ENCODE data around the gene ZNF787. TPM values are rescaled to one million over a fixed set of nuclear protein-coding genes. Genes with fewer than 3 reads are reported as not detected.

Gene ZNF787
- total RNA-seq, 1 experiment from 2014 or later: 132 TPM

GRCh38 chr19:56145698-56146097 lies 24.6 kb upstream of the ZNF787 start:
- no peak for DNase-seq (ENCODE audit: low read depth, low spot score)
- H3K36me3 ChIP-seq (ENCODE audit: control insufficient read depth, insufficient read depth, low read length): peaks cover 3% of the 10 kb centered on the region
- H3K27me3 ChIP-seq (ENCODE audit: control insufficient read depth, insufficient read depth, low read length): no peaks in the 10 kb centered on the region
- POLR2A ChIA-PET: interaction anchor here (0.9 kb wide), 1 partner anchor 28 kb away, joined by 5 read pairs; no protein-coding TSS in a partner anchor
- CTCF ChIA-PET: interaction anchor here (0.5 kb wide), 1 partner anchor 107 kb away, joined by 3 read pairs; no protein-coding TSS in a partner anchor
- TF ChIP-seq, protein P1, sequence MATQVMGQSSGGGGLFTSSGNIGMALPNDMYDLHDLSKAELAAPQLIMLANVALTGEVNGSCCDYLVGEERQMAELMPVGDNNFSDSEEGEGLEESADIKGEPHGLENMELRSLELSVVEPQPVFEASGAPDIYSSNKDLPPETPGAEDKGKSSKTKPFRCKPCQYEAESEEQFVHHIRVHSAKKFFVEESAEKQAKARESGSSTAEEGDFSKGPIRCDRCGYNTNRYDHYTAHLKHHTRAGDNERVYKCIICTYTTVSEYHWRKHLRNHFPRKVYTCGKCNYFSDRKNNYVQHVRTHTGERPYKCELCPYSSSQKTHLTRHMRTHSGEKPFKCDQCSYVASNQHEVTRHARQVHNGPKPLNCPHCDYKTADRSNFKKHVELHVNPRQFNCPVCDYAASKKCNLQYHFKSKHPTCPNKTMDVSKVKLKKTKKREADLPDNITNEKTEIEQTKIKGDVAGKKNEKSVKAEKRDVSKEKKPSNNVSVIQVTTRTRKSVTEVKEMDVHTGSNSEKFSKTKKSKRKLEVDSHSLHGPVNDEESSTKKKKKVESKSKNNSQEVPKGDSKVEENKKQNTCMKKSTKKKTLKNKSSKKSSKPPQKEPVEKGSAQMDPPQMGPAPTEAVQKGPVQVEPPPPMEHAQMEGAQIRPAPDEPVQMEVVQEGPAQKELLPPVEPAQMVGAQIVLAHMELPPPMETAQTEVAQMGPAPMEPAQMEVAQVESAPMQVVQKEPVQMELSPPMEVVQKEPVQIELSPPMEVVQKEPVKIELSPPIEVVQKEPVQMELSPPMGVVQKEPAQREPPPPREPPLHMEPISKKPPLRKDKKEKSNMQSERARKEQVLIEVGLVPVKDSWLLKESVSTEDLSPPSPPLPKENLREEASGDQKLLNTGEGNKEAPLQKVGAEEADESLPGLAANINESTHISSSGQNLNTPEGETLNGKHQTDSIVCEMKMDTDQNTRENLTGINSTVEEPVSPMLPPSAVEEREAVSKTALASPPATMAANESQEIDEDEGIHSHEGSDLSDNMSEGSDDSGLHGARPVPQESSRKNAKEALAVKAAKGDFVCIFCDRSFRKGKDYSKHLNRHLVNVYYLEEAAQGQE (IDR thresholded peaks at IDR 0.05; ENCODE audit: insufficient read depth in 1 of 2, low read depth in 2 of 2, low read length in 1 of 2): no peak
- TF ChIP-seq POLR2AphosphoS5 (IDR thresholded peaks at IDR 0.05; ENCODE audit: low read depth, low read length): no peak
- no peak for ATAC-seq
- BruUV-seq (replicated peaks): no TSS peak
- H3K4me1 ChIP-seq (ENCODE audit: control insufficient read depth, insufficient read depth, low read length): peaks cover 17% of the 10 kb centered on the region
- in situ Hi-C loops (cut with HindIII; ENCODE audit: low pct_unique_long_range_greater_than_20kb, low sequenced_read_pairs): no loop called here
- intact Hi-C loops (cut with micrococcal nuclease; ENCODE audit: unreplicated experiment): no loop called here
- H3K27ac ChIP-seq (ENCODE audit: low read length): no peak overlapping the region
- no peak overlapping the region for H3K4me3 ChIP-seq (ENCODE audit: low read depth in 2 of 2, low read length in 2 of 2)
- H3K9me3 ChIP-seq (ENCODE audit: control insufficient read depth, insufficient read depth, low read depth, low read length): no peaks in the 10 kb centered on the region

GRCh38 chr19:56144831-56145230 lies 23.7 kb upstream of the ZNF787 start:
- no peak overlapping the region for H3K4me3 ChIP-seq (ENCODE audit: low read depth in 2 of 2, low read length in 2 of 2)
- BruUV-seq (replicated peaks): no TSS peak
- no peaks in the 10 kb centered on the region for H3K9me3 ChIP-seq (ENCODE audit: control insufficient read depth, insufficient read depth, low read depth, low read length)
- H3K4me1 ChIP-seq (ENCODE audit: control insufficient read depth, insufficient read depth, low read length): peaks cover 21% of the 10 kb centered on the region
- ChIA-PET CTCF (interaction anchor here (0.5 kb wide), 1 partner anchor 1500 kb away, joined by 3 read pairs; no protein-coding TSS in a partner anchor), POLR2A (no interaction called here)
- intact Hi-C loops (cut with micrococcal nuclease; ENCODE audit: unreplicated experiment): no loop called here
- no peaks in the 10 kb centered on the region for H3K27me3 ChIP-seq (ENCODE audit: control insufficient read depth, insufficient read depth, low read length)
- H3K27ac ChIP-seq (ENCODE audit: low read length): no peak overlapping the region
- ATAC-seq (no peak), DNase-seq (ENCODE audit: low read depth, low spot score) (no peak)
- TF ChIP-seq, protein P1 (IDR thresholded peaks at IDR 0.05; ENCODE audit: insufficient read depth in 1 of 2, low read depth in 2 of 2, low read length in 1 of 2): no peak
- TF ChIP-seq CTCF (IDR thresholded peaks at IDR 0.05) (no peak), POLR2AphosphoS5 (IDR thresholded peaks at IDR 0.05; ENCODE audit: low read depth, low read length) (no peak), TCF7L2 (IDR thresholded peaks at IDR 0.05; ENCODE audit: low read depth, low read length) (no peak)
- H3K36me3 ChIP-seq (ENCODE audit: control insufficient read depth, insufficient read depth, low read length): no peaks in the 10 kb centered on the region; the same call in 1 of the 2 replicates
- in situ Hi-C loops (cut with HindIII; ENCODE audit: low pct_unique_long_range_greater_than_20kb, low sequenced_read_pairs): no loop called here

All from Panc1 (cell line).